Activated effector memory CD4-positive, alpha-beta T cell treated with Interleukin-2 at 50 U/mL for 16 hours (primary cell): Measurements from ENCODE around the gene ICAM5.

ENCODE experiments used
- DNase-seq: peaks from one replicate; pipeline ENCODE4 v3.0.0-alpha.2; 2020

ICAM5 gene

DNA sequence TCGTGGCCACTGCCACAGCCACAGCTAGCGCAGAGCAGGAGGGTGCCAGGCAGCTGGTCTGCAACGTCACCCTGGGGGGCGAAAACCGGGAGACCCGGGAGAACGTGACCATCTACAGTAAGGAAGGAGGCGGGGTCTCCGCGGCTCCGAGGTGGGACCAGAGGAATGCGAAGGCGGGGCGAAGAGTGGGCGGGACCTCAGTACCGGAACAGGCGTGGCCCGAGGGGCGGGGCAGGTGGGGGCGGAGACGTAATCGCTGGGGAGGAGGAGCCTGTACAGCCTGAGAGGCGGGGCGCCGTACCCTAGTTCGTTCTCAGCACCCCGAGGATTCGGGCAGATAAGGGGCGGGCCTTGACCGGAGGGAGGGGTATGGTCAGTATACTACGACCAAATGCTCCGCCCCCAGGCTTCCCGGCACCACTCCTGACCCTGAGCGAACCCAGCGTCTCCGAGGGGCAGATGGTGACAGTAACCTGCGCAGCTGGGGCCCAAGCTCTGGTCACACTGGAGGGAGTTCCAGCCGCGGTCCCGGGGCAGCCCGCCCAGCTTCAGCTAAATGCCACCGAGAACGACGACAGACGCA, 2.5 kb downstream of the ICAM5 start:
- no peak for DNase-seq

DNA sequence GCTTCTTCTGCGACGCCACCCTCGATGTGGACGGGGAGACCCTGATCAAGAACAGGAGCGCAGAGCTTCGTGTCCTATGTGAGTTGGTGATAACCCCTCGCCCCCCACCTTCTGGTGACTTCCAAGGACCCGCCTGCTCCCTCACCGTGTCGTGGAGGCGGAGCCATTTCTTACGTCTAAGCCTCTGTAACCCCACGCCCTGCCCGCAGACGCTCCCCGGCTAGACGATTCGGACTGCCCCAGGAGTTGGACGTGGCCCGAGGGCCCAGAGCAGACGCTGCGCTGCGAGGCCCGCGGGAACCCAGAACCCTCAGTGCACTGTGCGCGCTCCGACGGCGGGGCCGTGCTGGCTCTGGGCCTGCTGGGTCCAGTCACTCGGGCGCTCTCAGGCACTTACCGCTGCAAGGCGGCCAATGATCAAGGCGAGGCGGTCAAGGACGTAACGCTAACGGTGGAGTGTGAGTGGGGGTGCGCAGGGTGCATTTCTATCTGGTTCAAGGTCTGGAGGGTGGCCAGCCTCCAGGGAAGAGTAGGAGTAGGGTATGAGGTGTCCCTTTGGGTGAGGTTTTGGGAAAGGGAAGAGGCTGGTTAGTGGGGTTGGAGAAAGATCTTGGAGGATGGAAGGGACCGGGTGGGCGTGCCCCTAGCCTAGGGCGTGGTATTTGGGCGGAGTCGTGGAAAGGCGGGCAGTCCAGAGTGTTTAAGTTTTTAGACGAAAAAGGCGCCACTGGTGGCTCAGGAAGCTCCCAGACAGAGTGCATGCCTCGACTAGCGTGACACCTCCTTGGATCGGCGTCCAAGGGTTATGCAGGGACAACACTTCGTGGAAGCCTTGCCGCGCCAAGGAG, 3.3 kb downstream of the ICAM5 start:
- DNase-seq, result no peak

DNA sequence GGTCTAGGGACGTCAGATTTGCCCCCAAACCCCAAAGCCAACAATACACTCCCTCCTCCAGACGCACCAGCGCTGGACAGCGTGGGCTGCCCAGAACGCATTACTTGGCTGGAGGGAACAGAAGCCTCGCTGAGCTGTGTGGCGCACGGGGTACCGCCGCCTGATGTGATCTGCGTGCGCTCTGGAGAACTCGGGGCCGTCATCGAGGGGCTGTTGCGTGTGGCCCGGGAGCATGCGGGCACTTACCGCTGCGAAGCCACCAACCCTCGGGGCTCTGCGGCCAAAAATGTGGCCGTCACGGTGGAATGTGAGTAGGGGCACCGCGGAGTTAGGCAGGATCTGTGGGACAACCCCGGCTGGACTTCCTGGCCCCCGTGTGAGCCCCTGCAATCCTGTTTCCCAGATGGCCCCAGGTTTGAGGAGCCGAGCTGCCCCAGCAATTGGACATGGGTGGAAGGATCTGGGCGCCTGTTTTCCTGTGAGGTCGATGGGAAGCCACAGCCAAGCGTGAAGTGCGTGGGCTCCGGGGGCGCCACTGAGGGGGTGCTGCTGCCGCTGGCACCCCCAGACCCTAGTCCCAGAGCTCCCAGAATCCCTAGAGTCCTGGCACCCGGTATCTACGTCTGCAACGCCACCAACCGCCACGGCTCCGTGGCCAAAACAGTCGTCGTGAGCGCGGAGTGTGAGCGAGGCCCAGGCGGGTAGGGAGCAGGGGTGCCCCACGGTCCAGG, 4.0 kb downstream of the ICAM5 start:
- DNase-seq, result no peak

DNA sequence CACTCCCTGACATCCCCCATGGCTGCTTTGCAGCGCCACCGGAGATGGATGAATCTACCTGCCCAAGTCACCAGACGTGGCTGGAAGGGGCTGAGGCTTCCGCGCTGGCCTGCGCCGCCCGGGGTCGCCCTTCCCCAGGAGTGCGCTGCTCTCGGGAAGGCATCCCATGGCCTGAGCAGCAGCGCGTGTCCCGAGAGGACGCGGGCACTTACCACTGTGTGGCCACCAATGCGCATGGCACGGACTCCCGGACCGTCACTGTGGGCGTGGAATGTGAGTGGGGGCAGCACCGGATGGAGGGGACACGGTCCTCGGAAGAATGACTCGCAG, 4.6 kb downstream of the ICAM5 start:
- no peak for DNase-seq

DNA sequence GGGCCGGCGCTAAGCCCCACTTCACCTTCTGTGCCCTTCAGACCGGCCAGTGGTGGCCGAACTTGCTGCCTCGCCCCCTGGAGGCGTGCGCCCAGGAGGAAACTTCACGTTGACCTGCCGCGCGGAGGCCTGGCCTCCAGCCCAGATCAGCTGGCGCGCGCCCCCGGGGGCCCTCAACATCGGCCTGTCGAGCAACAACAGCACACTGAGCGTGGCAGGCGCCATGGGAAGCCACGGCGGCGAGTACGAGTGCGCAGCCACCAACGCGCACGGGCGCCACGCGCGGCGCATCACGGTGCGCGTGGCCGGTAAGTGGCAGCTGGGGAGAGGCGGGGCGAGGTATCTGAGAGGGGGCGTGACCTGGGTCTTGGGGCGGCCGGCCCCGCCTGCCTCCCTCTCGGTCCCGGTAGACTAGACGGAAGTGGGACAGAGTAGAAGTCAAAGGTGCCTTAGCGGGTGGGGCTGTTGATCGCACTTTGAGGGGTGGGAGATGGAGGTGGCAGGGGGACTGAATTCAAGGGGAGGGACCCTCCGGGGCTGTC, 5.6 kb downstream of the ICAM5 start:
- peak; percentile 61 for DNase-seq

DNA sequence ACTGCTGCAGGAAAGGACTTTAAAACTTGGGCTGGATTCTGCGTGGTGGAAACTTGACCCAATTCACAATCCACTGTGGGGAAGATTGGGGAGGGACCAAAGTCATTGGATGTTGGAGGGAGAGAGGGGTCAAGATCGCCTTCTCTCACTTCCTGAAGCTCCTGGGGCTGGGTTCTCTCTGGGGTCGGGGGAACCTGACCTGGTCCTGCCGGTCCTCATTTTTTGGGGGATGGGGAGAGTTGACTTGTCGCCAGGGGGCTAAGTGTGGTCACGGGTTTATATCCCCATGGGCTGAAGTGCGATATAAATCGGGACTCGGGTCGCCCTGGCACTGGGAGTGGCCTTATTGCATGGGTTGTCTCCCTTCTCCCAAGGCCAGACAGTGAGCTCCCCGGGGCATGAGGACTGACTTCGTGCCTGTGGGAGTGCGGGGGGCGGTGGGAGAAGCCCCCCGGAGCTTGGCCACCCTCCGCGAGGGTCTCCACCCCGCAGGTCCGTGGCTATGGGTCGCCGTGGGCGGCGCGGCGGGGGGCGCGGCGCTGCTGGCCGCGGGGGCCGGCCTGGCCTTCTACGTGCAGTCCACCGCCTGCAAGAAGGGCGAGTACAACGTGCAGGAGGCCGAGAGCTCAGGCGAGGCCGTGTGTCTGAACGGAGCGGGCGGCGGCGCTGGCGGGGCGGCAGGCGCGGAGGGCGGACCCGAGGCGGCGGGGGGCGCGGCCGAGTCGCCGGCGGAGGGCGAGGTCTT, 6.3 kb downstream of the ICAM5 start:
- DNase-seq, result no peak

DNA sequence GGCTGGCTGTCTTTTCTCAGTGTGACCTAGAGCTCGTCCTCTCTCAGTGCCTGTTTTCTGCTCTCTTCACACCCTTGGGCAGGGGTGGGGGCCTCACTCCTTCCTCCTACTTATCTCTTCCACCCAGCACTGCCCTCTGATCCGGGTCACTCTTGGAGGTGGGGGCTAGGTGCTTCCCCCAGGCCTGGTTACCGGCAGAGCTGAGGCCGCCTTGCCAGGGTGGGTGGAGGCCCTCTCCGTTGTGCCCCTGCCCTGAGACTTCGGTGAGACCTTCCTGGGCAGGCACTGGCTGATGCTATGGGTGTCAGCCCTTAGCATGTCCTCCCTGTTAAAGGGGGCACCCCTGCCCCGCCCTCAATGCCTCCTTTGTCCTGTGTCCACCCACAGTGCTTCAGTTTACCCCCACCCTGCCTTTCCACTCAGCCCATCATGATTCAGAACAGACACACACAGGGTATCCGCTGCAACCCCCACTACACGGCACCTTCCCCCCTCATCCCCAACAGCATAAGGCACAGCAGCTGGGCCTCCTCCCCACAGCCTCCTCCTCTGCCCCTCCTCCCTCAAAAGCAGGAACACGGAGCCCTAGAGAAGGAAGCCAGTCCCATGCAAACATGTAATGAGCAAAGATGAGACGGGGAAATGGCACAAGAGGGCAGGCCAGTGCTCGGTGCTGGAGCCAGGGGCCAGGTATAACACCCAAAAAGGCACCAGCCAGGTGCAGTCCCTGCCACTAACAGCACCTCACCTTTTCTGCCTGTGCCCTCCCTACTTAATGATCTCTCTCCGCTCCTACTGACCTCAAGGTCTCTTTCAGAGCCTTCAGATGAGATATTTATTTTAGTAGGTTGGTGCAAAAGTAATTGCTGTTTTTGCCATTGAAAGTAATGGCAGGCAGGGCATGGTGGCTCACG, 10.1 kb downstream of the ICAM5 start:
- DNase-seq, result no peak

DNA sequence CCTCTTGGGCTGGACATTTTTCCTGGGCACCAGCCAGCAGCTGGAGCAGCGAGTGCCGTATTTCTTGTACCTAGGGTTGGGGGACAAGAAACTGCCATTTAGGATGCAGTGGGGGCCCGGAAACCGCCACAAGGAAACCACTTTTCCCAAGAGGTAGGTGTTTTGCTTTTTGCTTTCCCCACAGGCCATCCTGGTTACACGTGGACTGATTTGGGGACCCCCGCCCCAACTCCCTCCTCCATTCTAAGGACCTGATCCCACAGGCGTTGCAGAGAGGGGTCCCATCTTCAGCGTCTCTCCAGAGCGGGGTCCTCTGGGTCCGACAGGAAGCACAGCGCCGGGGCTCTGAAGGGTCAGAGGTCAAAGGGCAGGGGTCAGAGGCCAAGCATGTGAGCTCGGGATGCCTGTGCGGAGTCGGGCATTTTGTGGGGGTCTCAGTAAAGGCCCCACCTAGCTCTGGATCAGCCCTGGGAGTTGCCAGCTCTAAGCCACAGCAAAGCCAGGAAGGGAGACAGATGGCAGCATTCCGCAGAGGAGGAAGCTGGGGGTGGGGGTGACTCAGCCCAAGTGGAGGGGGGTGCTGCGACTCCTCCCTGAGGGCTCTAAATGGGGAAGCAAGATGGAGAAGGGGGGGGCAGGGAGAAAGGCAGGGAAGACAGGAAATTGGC, 15.5 kb downstream of the ICAM5 start:
- DNase-seq, result no peak

DNA sequence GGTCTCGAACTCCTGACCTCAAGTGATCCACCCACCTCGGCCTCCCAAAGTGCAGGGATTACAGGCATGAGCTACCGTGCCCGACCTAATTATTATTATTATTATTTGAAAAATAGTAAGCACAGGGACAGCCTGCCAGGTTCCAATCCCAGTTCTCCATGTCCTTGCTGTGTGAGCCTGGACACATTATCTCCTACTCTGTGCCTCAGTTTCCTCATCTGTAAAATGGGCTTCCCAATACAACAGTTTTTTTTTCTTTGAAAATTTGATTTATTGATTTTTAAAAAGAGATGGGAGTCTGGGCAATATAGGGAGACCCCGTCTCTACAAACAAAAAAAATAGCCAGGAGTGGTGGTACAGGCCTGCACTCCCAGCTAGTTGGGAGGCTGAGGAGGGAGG, 16.6 kb downstream of the ICAM5 start:
- DNase-seq, result no peak

DNA sequence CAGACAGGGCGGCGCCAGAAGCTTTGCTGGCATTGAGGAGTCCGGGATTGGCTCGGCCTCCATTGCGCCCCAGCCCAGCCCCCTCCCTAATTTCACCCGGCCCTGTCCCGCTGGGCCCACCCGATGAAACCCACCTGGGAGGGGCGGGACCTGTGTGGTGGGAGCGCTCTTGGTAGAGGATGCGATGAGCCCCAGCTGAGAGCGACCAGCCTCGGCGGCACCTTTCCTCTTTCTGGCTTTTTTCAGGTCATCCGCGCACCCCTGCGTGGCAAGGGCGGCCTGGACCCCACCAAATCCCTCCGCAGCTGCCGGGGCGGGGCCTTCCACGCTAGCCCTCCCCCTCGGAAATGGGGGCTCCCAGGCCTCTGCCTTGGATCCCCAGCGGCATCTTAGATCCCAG, 19.7 kb downstream of the ICAM5 start, which contains the start of gene ZGLP1:
Gene ZGLP1 (minus strand): TSS at position 393 of the 400 bp plus-strand sequence.
- DNase-seq, result no peak

DNA sequence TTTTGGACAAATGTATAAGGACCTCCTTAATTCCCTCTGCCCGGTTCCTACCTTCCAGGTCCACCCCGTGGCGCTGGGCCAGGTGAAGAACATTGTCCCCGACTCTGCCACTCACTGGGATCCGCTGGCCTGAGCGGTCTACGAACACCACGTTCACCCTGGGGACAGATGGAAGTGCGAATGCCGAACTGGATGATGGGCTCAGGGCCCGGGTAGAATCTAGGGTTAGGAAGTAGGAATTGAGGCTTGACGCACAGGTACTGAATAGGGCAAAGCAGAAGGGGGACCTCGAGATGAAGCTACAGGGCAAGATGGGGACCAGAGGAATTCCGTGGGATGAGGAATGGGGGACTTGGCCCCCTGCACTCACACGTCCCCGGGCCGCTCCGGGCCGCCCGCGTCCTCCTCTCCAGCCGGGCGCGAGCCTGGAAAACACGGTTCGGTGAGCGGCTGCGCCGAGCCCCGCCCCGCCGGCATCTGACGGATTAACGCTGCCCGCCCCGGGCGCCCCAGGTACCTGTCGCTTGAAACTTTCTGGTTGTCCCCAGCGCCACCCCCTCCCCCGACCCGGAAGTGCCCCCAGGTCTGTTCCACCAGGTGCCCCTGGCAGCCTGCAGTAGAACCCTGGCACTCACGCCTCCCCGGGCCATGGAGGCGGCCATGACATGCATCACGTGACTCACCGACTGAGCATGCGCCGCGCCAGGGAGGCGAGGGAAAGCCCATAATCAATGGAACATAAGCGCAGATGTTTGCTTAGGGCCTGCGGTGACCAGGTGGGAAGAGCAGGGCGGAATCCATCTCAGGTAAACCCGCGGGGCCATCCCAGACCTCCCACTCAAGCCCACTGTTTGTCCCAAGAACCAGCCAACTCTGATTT, 25.8 kb downstream of the ICAM5 start, which contains the start of gene FDX2:
Gene FDX2 (minus strand): TSS at position 681 of the 880 bp plus-strand sequence. CDS start 19 bp downstream, at position 662.
- DNase-seq, result peak; percentile 79

DNA sequence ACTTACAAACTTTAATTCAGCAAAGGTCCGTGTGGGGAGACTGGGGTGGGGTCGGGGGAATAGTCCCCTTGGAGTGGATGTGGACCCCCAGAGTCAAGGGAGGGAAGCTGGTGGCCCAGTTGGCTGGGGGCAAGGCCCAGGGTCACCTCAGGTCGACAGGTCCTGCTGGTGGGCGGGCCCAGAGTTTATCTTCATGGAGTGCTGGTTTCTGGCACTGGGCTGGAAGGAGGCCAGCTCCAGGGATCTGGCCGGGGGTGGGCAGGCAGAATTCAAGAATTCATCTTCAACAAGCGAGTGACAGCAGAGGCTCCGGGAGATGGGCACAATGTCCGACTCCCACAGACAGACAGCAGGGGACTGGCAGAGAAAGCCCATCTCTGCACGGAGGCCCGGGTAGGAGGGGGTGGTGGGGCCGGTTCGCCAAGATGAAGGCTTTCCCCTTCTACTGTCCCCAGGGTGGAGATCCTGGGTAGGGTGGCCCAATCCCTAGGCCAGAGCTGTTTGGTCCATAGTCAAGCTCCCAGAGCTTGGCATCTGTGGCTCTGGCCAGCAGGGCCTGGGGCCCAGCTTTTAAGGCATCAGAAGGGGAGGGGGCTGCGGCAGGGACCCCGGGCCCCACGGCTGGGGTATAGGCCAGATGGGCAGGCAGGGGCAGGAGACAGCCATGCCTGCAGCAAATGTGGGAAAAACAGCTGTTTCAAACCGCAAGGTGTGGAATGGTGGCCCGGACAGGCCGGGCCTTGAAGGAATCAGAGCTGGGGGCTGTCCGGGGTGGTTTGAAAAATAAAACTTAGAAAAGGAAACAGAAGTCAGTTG, 26.7 kb downstream of the ICAM5 start:
- no peak for DNase-seq

DNA sequence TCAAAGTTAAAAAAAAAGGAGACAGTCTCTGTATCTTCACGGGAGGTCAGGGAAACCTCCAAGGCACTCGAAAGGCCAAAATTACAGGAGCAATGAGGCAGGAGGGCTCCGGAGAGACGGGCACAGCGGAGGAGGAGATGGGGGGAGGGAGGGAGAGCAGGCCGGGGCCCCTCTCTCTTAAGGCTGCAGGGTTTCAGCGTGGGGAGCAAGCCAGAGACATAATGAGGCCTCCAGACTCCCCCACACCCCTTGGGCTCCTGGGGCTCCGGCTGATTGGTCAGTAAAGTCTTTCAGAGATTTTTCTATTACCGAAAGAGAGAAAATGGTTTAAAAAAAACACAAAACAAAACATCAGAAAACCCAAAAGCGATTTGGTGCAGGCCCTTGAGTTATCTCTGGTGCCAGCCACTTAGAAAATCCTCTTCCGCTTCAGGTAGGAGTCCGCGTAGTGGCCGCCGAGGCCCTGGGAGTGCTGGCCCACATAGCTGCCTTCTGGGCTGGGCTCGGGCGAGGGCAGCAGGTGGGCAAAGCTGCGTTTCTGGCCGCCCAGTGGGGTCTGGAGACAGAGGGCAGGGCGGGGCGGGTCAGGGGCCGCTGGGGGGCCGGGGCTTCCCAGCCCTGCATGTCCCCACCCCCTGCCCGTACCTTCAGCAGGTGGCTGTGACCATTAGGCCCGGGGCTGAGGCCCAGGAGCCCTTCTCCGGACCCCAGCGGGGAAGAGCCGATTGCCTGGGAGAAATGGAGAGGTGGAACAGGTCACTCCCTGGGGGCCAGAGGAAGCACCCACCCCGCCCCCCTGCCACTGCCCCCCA, 27.5 kb downstream of the ICAM5 start:
- no peak for DNase-seq

DNA sequence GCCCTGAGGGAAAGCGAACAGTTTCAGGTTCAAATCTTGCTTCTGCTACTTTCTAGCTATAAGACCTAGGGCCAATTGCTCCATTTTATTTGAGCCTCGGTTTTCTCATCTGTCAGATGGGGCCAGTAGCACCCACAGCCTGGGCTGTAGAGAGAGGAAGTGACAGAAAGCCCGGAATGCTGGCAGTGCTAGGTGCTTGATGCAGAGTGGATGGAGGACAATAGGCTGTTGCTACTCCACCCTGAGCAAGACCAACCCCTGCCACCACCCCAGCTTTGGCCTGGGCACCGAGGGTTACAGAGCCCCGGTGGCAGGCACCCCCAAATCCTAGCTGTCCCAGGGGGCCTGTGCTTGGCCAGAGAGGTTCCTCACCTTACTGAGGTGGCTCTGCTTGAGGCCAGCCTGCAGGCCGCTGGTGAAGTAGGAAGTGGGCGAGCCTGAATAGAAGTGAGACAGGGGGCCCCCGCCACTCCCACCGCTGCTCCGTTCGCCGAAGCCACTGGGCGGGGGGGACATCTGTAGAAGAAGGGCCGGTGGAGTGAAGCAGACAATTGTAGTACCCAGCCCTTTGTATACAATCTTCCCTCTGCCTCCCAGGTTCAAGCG, 28.2 kb downstream of the ICAM5 start:
- no peak for DNase-seq

DNA sequence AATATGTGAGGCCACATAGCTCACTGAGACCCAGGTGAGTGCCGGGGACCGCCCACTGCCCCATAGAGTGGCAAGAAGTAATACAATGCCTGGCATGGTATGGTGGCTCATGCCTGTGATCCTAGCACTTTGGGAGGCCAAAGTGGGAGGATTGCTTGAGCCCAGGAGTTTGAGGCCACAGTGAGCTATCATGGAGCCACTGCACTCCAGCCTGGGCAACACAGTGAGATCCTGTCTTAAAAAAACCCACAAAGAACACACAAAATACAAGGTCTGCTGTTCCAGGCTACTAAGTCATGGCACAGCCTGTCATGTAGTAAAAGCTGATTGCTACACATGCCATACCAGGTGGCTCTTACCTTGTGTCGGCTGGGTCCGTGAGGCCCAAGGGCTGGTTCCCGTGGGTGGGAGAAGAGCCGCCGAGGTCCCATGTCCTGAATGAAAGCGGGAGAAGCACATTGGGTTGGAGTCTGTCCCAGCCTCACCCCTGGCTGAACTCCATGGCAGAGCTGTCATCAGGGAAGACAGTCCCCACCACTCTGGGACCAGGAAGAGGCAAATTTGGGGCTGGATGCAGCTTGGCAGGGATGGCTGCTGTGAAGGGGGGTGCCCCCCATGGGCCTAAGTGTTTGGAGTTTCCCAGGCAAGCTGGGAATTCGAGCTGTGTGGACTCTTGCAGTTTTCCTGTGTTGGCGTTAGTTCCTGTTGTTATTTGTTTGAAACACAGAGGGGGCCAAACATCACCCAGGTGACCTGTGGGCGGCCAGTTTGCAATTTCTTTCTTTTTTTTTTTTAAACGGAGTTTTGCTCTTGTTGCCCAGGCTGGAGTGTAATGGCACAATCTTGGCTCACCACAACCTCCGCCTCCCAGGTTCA, 29.3 kb downstream of the ICAM5 start:
- DNase-seq, result no peak

DNA sequence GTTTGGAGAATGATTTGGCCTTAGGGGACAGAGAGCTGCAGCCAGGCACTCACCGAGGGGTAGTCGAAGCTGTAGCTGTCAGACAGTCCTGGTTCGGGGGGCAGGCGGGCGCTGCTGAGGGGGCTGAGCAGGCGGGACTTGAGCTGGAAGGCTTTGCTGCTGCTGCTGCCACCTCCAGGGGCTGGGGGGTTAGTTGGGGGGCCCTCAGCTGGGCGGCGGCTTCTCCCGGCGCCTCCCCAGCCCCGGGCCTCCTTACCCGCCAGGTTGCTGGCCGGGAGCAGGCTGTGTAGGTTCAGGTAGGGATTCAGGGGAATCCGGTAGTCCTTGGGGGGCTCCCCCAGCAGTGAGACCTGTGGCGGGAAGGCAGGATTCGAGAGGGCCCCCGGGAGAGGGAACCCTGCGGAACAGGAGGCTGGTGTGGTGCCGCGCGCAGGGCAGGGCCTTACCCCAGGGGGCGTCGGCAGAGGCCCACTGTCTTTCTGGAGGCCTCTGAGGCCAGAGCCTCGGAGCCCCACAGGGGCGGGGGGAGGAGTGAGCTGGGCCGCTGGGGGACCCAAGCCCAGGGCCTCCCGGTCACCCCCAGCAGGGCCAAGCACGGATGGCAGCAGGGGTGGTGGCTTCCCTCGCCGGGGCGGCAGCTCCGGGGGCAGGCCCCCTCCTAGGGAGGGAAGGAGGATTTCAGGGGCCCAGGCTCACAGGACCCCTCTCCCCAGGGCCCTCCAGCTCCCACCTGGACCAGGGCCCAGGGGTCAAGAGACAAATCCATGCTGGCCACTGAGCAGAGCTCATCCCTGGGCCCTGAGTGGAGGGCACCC, 31.1 kb downstream of the ICAM5 start:
- no peak for DNase-seq
